Esophagus (tissue), 2 donors: ENCODE measurements around the gene TYR. TPM values are rescaled to one million over a fixed set of nuclear protein-coding genes. Genes with fewer than 3 reads are reported as not detected.
"Not testable (repeated sequence)": the region's sequence is repeated elsewhere in the genome, so short reads cannot be mapped to it uniquely, and the experiment has no call there.

Source experiments
- H3K27ac ChIP-seq, 2 donors: one replicate each; pipeline ENCODE4 v1.5.1; 2013; ENCODE audit warnings: low read depth in 2 of 2, mild to moderate bottlenecking in 2 of 2, inconsistent platforms in 1 of 2, low read length in 1 of 2, moderate library complexity in 1 of 2
- H3K27me3 ChIP-seq, 2 donors: one replicate each; pipeline ENCODE4 v1.6.1; 2013; ENCODE audit warnings: low read length in 2 of 2, control low read depth in 1 of 2, mild to moderate bottlenecking in 1 of 2; ENCODE audit not compliant: insufficient read depth in 2 of 2, control insufficient read depth in 1 of 2
- H3K36me3 ChIP-seq, 2 donors: one replicate each; pipeline ENCODE4 v1.6.1; 2013; ENCODE audit warnings: low read length in 1 of 2; ENCODE audit not compliant: control insufficient read depth in 2 of 2, insufficient read depth in 2 of 2
- H3K4me1 ChIP-seq, 2 donors: one replicate each; pipeline ENCODE4 v1.6.1; 2013; ENCODE audit warnings: low read length in 1 of 2; ENCODE audit not compliant: control insufficient read depth in 2 of 2, insufficient read depth in 2 of 2
- H3K4me3 ChIP-seq, 2 donors: one replicate each; pipeline ENCODE4 v1.5.1; 2013; ENCODE audit warnings: low read length in 2 of 2, mild to moderate bottlenecking in 2 of 2, low read depth in 1 of 2, moderate library complexity in 1 of 2
- H3K9me3 ChIP-seq, 2 donors: one replicate each; pipeline ENCODE4 v1.6.1; 2013; ENCODE audit warnings: mild to moderate bottlenecking in 2 of 2, low read depth in 1 of 2, low read length in 1 of 2, moderate library complexity in 1 of 2; ENCODE audit not compliant: control insufficient read depth in 2 of 2, insufficient read depth in 1 of 2
- WGBS, 2 donors: extraction: QIAGEN DNeasy Blood & Tissue Kit; methylation state at CpG; one replicate each; pipeline ENCODE4 v1.1.7; 2013; 5-methylcytosine and 5-hydroxymethylcytosine counted together
- polyA plus RNA-seq, 2 donors: library from polyadenylated mRNA; stranded (reverse); fragments of 200-250 nt; gene quantifications; one replicate each; pipeline ENCODE4 v1.2.3, GENCODE V29; 2013
- donor health status: healthy with polysubstance abuse.
- donor health status: Bipolar disorder and iron deficiency.

TYR gene
- polyA plus RNA-seq, 2 donors, result not detected

- H3K27ac ChIP-seq, result no peak overlapping the region
- H3K9me3 ChIP-seq, result no peaks in the 10 kb centered on the region
- no peaks in the 10 kb centered on the region for H3K36me3 ChIP-seq
- WGBS, 2 donors, result 27 to 36% methylated on average over 18 of the region's 18 CpGs
- no peak overlapping the region for H3K4me3 ChIP-seq
- no peaks in the 10 kb centered on the region for H3K27me3 ChIP-seq
- H3K4me1 ChIP-seq, result no peaks in the 10 kb centered on the region
These were observed 116.4 kb downstream of the TYR start for GRCh38 chr11:89293965-89294679.

DNA sequence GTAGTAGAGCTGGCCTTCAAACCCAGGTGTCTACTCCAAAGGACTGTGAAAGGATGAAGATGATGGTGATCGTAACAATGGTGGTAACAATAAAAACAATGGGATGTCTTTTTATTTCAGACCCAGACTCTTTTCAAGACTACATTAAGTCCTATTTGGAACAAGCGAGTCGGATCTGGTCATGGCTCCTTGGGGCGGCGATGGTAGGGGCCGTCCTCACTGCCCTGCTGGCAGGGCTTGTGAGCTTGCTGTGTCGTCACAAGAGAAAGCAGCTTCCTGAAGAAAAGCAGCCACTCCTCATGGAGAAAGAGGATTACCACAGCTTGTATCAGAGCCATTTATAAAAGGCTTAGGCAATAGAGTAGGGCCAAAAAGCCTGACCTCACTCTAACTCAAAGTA is 117.3 kb downstream of the TYR start:
- not testable (repeated sequence) for H3K4me3 ChIP-seq, H3K4me1 ChIP-seq, H3K36me3 ChIP-seq, H3K27ac ChIP-seq, H3K27me3 ChIP-seq, H3K9me3 ChIP-seq
- 92 to 94% methylated on average over 7 of the region's 7 CpGs for WGBS, 2 donors

- H3K27me3 ChIP-seq, H3K9me3 ChIP-seq, H3K27ac ChIP-seq, H3K4me1 ChIP-seq, H3K4me3 ChIP-seq, H3K36me3 ChIP-seq: not testable (repeated sequence)
- 52 to 57% methylated on average over 1 of the region's 1 CpG for WGBS, 2 donors
These were observed 125.4 kb downstream of the TYR start for GRCh38 chr11:89303029-89303428.

DNA sequence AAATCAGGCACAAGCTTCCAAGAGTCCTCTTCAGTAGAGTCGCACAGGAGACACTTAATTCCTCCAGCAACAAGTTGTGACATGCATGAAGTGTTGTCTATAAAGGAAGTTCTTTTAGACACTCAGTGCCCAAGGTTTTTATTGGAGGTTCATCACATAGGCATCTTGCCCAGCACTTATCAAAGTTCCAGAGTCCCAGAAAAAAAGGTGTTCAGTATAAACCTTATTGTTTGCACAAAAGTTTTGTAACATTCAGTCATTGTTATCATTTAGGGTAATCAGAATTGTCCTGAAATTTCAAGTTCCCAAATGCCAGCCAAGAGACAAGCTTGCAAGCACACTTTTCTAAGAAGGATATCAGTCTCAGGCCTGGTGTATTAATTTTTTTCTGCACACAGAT is 130.6 kb downstream of the TYR start:
- not testable (repeated sequence) for H3K4me1 ChIP-seq, H3K4me3 ChIP-seq, H3K27me3 ChIP-seq, H3K27ac ChIP-seq, H3K9me3 ChIP-seq, H3K36me3 ChIP-seq
- 60 to 63% methylated on average over 1 of the region's 1 CpG for WGBS, 2 donors

- H3K9me3 ChIP-seq, H3K4me3 ChIP-seq, H3K36me3 ChIP-seq, H3K27me3 ChIP-seq, H3K4me1 ChIP-seq, H3K27ac ChIP-seq: not testable (repeated sequence)
- WGBS, 2 donors, result 78 to 85% methylated on average over 3 of the region's 3 CpGs
These were observed 131.8 kb downstream of the TYR start for GRCh38 chr11:89309321-89309985.

DNA sequence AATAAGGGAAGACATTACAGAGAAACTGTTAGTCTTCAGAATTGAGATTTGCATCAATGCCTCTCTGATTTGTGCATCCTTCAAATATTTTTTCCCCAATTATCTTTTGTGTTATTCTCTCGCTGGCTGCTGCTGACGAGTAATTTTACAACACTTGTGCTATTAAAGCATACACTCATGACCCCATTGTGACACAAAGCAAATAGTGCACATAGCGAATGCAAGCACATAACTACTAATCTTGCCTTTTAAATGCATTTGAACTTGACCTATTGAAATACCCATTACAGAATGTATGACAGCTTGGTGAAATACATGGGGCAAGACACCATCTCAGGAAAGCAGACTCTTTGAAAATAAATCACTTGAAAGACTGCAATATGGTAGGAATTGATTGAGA is 132.9 kb downstream of the TYR start:
- not testable (repeated sequence) for H3K4me3 ChIP-seq, H3K27me3 ChIP-seq, H3K27ac ChIP-seq, H3K9me3 ChIP-seq, H3K4me1 ChIP-seq, H3K36me3 ChIP-seq
- 62 to 73% methylated on average over 3 of the region's 3 CpGs for WGBS, 2 donors

DNA sequence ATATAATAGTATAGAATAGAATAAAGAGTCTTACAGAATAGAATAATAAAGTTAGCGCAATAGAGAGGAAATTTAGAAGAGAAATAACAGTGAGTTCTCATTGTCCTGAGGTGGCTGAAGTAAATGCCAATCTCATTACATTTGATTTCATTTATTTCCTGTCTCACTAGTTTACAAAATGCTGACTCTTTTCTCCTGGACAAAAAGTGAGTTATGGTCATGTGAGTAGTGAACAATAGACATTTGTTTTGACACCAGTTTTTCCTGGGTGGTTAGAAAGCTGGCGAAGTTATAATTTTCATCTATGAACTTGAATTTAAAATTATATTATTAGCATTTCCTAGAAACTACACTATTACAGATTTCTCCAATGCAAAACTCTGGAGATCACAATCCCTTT is 143.7 kb downstream of the TYR start:
- H3K27ac ChIP-seq, result no peak overlapping the region
- 87% methylated on average over 2 of the region's 2 CpGs for WGBS, 2 donors

GRCh38 chr11:89327885-89328284 is 150.2 kb downstream of the TYR start:
- Histone ChIP-seq H3K4me3 (no peak overlapping the region), H3K27me3 (no peaks in the 10 kb centered on the region), H3K9me3 (no peaks in the 10 kb centered on the region), H3K36me3 (no peaks in the 10 kb centered on the region), H3K27ac (no peak overlapping the region), H3K4me1 (no peaks in the 10 kb centered on the region)
- WGBS, 2 donors, result 52 to 62% methylated on average over 5 of the region's 5 CpGs

More for the DNA sequence above, 143.7 kb downstream of the TYR start:
- Histone ChIP-seq H3K36me3 (no peaks in the 10 kb centered on the region), H3K4me1 (no peaks in the 10 kb centered on the region), H3K4me3 (no peak overlapping the region), H3K27me3 (no peaks in the 10 kb centered on the region), H3K9me3 (no peaks in the 10 kb centered on the region)

GRCh38 chr11:89331940-89332339 is 154.3 kb downstream of the TYR start:
- H3K27ac ChIP-seq, H3K36me3 ChIP-seq, H3K27me3 ChIP-seq, H3K9me3 ChIP-seq, H3K4me1 ChIP-seq, H3K4me3 ChIP-seq: not testable (repeated sequence)
- WGBS, 2 donors, result 39 to 49% methylated on average over 4 of the region's 4 CpGs

DNA sequence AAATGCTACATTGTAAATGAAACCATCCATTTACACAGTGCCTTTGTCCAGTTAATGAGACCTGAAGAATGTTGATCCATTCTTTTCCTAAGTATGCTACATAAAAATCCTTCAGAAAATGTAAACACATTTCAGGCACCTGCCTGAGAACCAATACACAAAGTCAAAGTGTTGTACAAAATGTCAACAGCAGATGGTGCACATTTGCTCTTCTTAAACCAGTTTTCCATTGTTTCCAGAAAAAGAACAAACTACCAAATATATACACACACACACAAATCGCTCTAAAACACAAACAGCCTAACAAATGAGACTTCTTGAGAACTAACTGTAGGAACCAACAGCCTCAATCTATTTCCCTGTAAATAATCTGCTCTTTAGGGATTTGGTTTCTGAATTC is 156.0 kb downstream of the TYR start:
- WGBS, 2 donors, result 24 to 33% methylated on average over 1 of the region's 1 CpG

More for the DNA sequence above, 156.0 kb downstream of the TYR start:
- not testable (repeated sequence) for H3K27me3 ChIP-seq, H3K9me3 ChIP-seq, H3K27ac ChIP-seq, H3K36me3 ChIP-seq, H3K4me3 ChIP-seq, H3K4me1 ChIP-seq
